SJCRH30 (cell line): ENCODE data around the gene ODR4. TPM values are rescaled to one million over a fixed set of nuclear protein-coding genes. Genes with fewer than 3 reads are reported as not detected.
"Not testable (repeated sequence)": the region's sequence is repeated elsewhere in the genome, so short reads cannot be mapped to it uniquely, and the experiment has no call there.

Source experiments
- DNase-seq, 2 experiments: peaks; one replicate each; pipeline ENCODE4 v3.0.0-alpha.2; 2015 to 2020
- H3K27ac ChIP-seq: fragments of 250-450 bp; sonication (Bioruptor Pico); 2 replicates; pipeline ENCODE4 v1.5.1; 2020; ENCODE audit warnings: mild to moderate bottlenecking, moderate library complexity
- H3K27me3 ChIP-seq: fragments of 250-450 bp; sonication (Bioruptor Pico); 2 replicates; pipeline ENCODE4 v1.5.1; 2020; ENCODE audit warnings: mild to moderate bottlenecking, moderate library complexity
- H3K36me3 ChIP-seq: fragments of 250-450 bp; sonication (Bioruptor Pico); 2 replicates; pipeline ENCODE4 v1.5.1; 2020; ENCODE audit warnings: mild to moderate bottlenecking, moderate library complexity
- H3K4me1 ChIP-seq: fragments of 250-450 bp; sonication (Bioruptor Pico); 2 replicates; pipeline ENCODE4 v1.5.1; 2020; ENCODE audit warnings: mild to moderate bottlenecking, moderate library complexity
- H3K4me3 ChIP-seq: fragments of 250-450 bp; sonication (Bioruptor Pico); 2 replicates; pipeline ENCODE4 v1.5.1; 2020; ENCODE audit warnings: mild to moderate bottlenecking, moderate library complexity
- H3K9me3 ChIP-seq: fragments of 250-450 bp; sonication (Bioruptor Pico); replicated peaks from 2 replicates; pipeline ENCODE4 v1.5.1; 2020; ENCODE audit warnings: mild to moderate bottlenecking, moderate library complexity
- total RNA-seq: library from RNA; depleted of rRNA; stranded (reverse); fragments of >200 nt; shearing (Covaris generic); gene quantifications from 2 replicates; pipeline ENCODE4 v1.2.3, GENCODE V29; 2014; rRNA removed

The ODR4 gene
- total RNA-seq = 16.4 and 22.4 TPM in 2 replicates

DNA sequence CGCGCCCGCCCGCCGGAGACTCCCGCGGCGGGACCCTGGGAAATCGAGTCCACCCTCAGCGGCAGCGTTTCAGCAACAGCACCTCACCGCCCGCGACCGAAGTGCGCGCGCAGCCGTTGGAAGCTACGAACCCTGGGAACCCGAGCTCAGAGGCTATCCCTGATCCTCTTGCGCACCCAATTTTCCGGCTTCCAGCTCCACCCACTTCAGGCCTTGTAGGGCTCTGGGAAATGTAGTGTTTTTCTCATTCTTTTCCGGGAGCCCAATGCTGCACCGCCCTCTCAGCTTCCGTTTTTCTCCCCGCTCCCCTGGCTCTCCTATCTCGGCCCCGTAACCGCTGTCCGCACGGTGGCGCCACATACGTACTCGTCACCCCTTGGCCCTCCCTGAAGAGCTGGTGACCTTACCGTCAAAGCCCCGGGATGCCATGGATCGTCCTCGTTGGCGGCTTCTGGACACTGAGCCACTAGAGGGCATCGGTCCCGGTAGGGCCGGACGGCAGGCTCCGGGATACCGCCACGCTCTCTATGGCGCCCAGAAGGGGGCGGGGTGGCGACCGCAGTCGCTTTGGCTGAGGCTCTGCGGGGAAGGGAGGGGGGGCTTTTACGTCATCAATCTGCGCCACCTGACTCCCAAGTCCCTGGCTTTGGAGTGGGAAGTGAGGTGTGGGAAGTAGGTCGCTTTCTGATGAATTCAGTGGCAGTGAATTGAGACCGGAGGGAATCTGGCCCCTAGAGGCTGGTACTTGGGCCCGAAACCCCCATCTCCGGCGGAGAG is at the start of gene ODR4, which contains the start of gene TPR:
TSS of gene ODR4 (plus strand) at position 687 of the 777 bp plus-strand sequence. CDS start 3,948 bp downstream, outside the sequence.
TSS of gene TPR (minus strand) at position 102 of the 777 bp plus-strand sequence. CDS start 225 bp downstream, outside the sequence.
- H3K36me3 ChIP-seq = peaks cover 28% of the 10 kb centered on the region
- peak; percentile 96 to 98 for DNase-seq
- H3K27me3 ChIP-seq = no peaks in the 10 kb centered on the region
- peak within 1 kb of the TSS; percentile 89 for H3K27ac ChIP-seq
- H3K4me1 ChIP-seq = no peaks in the 10 kb centered on the region
- H3K9me3 ChIP-seq = no peaks in the 10 kb centered on the region
- H3K4me3 ChIP-seq = peak within 1 kb of the TSS; percentile 70

DNA sequence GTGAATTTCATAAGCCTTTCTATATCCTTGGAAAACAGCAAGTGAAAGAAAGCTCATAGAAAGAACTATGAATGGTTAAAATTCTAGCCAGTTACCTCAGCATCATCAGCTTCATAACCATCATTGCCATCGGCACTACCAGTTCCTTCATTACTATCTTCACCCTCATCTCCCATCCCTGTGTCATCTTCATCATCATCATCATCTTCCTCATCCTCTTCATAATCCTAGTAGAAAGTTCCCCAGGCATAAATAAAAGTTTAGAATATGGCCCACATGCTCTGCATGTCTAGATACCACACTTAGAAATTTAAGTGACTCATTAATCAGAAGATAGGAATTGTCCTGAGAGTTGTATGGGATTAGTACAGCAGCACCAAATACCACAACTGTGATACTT is 49.6 kb upstream of the ODR4 start:
- no peak for DNase-seq
- H3K9me3 ChIP-seq = no peaks in the 10 kb centered on the region
- H3K4me1 ChIP-seq = no peaks in the 10 kb centered on the region
- H3K36me3 ChIP-seq = peaks cover 78% of the 10 kb centered on the region
- H3K27ac ChIP-seq = no peak overlapping the region
- H3K4me3 ChIP-seq = no peak overlapping the region
- H3K27me3 ChIP-seq = no peaks in the 10 kb centered on the region

DNA sequence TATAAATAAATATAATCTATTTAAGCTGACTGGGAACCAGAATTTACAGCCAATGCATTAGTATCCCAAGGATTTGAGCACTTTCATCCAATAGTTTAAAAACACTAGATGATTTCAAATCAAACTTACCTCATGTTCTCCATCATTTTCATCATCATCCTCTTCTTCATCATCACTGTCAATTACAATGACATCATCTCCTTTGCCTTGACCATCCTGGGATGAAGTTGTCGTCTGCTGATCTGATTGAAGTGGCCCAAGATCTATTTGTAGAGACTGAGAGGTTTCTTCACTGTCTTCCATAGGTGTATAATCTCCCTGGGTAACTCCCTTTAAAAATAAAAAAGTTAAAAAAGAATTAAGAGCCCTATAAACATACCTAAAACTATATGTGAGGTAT is 48.3 kb upstream of the ODR4 start:
- no peaks in the 10 kb centered on the region for H3K27me3 ChIP-seq
- H3K36me3 ChIP-seq = peaks cover 78% of the 10 kb centered on the region
- H3K9me3 ChIP-seq = no peaks in the 10 kb centered on the region
- no peak for DNase-seq
- no peak overlapping the region for H3K27ac ChIP-seq
- no peak overlapping the region for H3K4me3 ChIP-seq
- no peaks in the 10 kb centered on the region for H3K4me1 ChIP-seq

DNA sequence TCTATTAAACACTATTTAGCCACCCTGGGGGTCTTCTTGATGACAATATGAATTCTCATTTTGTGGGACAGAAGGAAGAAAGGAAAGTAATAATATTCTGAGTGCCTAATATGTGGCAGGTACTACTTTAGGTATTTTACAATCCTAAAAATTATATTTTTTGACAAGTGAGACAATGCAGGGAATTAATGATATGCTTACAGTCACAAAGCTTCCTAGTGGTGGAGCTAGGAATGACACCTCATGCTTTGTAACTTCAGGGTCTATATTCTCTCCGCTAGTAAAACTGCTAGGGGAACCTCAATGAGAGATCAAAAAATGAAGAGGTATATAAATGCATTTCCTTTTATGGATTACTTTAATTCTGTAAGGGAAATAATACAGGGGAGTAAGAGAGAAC is 44.9 kb upstream of the ODR4 start:
- Histone ChIP-seq H3K27ac (no peak overlapping the region), H3K27me3 (no peaks in the 10 kb centered on the region), H3K4me3 (no peak overlapping the region), H3K4me1 (no peaks in the 10 kb centered on the region), H3K36me3 (peaks cover 78% of the 10 kb centered on the region), H3K9me3 (no peaks in the 10 kb centered on the region)
- peak in 1 of 2 experiments; percentile 7 for DNase-seq

DNA sequence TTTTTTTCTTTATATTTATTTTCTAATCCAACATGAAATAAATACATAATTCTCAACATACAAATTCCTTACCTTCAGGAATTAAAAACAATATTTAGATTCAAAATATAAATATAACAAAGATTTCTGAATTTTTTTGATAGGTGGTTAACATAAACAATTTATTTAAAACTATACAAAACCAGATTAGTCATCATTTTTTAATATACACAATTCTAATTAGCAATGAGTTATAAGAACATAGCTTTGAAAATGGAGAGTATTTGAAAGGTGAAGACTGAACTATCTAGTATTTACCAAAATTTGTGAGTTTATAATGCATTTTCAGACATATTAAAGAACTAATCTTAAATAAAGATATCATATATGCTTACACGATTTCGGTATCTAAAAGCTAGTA is 38.1 kb upstream of the ODR4 start:
- Histone ChIP-seq H3K27me3 (no peaks in the 10 kb centered on the region), H3K27ac (no peak overlapping the region), H3K9me3 (no peaks in the 10 kb centered on the region), H3K36me3 (peaks cover 89% of the 10 kb centered on the region), H3K4me1 (no peaks in the 10 kb centered on the region), H3K4me3 (no peak overlapping the region)
- no peak for DNase-seq

DNA sequence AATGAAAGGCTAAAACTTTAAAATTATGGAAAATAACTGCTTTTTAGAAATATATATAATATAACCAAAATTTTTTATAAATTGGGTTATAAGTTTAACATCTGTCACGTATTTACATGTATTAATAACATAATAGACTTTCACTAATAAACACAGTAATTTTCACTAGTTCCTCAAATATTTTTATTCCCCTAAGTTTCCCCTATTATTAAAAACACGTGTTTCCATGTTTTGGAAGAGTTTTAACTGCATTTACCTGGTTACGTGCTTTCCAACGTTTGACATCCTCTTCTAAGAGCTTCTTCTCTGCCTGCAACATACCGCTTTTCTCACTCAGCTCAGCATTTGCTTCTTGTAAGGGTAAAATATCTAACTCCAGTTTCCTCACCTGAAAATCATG is 34.9 kb upstream of the ODR4 start:
- H3K27ac ChIP-seq = no peak overlapping the region
- H3K4me1 ChIP-seq = no peaks in the 10 kb centered on the region
- H3K36me3 ChIP-seq = peaks cover 90% of the 10 kb centered on the region
- H3K9me3 ChIP-seq = no peaks in the 10 kb centered on the region
- no peak overlapping the region for H3K4me3 ChIP-seq
- no peak for DNase-seq
- no peaks in the 10 kb centered on the region for H3K27me3 ChIP-seq

DNA sequence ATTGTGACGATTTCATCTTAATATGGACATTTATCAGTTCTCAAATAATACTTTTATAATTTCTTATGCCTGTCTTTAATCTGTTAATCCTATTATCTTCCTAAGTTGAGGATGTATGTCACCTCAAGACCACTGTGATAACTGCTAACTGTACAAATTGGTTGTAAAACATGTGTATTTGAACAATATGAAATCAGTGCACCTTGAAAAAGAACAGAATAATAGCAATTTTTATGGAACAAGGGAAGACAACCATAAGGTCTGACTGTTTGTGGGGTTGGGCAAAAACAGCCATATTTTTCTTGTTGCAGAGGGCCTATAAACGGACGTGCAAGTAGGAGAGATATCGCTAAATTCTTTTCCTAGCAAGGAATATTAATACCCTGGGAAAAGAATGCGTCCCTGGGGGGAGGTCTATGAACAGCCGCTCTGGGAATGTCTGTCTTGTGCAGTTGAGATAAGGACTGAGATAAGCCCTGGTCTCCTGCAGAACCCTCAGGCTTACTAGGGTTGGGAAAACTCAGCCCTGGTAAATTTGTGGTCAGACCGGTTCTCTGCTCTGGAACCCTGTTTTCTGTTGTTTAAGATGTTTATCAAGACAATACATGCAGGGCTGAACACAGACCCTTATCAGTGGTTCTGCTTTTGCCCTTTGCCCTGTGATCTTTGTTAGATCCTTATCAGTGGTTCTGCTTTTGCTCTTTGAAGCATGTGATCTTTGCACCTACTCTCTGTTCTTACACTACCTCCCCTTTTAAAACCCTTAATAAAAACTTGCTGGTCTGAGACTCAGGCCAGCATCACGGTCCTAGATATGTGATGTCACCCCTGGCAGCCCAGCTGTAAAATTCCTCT is 27.6 kb upstream of the ODR4 start:
- not testable (repeated sequence) for H3K27me3 ChIP-seq, DNase-seq, H3K9me3 ChIP-seq, H3K4me3 ChIP-seq, H3K4me1 ChIP-seq, H3K27ac ChIP-seq
- H3K36me3 ChIP-seq = peaks cover 91% of the 10 kb centered on the region

DNA sequence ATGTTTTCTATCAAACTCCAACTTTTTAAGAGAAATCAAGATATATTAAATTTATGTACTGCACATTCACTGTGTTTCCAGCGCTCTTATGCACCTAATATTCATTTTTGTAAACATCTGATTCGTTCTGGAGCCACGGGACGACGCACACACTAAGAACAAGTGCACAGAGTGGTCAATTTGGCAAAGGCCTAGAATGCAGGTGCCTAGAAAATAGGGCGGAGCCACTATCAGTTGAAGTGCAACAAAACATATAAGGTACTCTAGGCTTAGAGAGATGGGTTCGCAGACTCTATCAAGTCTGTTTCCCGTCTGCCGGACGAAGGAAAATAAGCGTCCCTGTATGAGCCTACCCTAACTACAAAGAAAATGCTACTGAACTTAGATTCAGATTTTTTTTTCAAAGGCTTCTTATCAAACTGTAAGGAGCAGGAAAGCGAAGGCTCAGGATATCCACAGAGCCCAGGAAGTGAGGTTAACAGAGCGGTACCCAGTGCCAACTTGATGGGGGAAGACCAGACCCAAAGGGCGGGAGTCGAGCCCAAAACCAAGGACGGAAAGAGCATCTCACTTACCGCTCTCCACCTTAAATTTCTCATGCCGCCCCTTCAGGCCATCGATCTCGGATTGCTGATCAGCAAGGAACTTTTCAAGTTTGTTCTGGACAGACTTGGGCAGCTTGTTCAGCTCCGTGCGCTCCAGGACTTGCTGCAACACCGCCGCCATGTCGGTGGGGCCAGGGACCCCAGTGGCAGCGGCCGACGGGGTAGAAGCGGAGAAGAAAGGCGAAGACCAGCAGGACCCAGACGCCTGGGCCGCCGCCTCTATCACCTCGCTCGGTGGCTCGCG is 1.1 kb upstream of the ODR4 start:
- H3K27me3 ChIP-seq = no peaks in the 10 kb centered on the region
- H3K4me3 ChIP-seq = peak overlapping the region; percentile 70
- peaks cover 34% of the 10 kb centered on the region for H3K36me3 ChIP-seq
- DNase-seq = peak; percentile 4 to 28
- no peaks in the 10 kb centered on the region for H3K9me3 ChIP-seq
- peak overlapping the region; percentile 89 for H3K27ac ChIP-seq
- no peaks in the 10 kb centered on the region for H3K4me1 ChIP-seq

DNA sequence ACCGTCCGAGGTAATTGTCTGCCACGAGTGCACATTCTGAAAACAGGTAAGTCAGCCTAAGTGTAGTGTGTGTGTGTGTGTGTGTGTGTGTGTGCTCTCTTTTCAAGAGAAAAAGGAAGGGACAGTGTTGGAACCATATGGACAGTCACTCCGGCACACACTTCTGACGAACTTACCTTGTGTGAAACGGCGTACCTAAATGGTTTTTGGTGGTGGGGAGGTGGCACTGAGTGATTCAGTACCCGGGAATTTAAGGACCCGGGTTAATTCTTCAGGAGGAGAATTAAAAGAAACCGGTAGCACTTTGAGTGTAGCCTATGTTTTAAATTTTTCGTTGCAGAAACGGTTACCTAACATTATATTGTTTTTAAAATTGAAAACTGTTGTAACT is 286 bp downstream of the ODR4 start:
- Histone ChIP-seq H3K4me3 (peak overlapping the region; percentile 70), H3K27ac (peak overlapping the region; percentile 89), H3K9me3 (no peaks in the 10 kb centered on the region), H3K27me3 (no peaks in the 10 kb centered on the region), H3K36me3 (peaks cover 25% of the 10 kb centered on the region), H3K4me1 (no peaks in the 10 kb centered on the region)
- DNase-seq = no peak

DNA sequence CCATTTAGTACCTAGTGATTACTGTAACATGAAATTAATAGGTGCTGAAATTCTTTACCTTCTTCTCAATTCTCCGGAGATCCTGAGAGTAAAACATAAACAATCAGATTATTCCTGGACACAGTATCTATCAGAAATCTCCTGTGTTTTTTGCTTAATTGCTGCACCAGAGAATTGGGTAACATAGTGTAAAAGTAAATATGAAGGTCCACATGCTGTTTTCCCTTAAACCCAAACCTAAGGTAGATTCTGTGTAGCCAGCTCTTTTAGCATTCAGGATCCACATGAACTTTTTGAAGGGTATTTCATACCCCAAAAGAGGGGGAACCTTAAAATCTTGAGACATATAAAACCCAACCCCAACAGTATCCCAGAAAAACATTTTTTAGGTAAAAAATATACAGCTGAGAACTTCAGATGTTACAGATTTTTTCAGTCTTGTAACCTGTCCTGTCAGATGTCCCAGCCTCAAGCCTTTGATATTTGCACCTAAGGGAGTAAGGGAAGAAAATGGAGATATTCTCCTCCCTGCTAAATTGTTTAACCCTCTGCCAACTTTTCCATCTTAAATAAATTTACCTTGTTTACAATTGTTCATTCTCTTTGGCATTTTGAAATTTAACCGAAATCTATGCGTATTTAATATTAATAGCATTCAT is 11.2 kb downstream of the ODR4 start:
- Histone ChIP-seq H3K4me3 (no peak overlapping the region), H3K4me1 (no peaks in the 10 kb centered on the region), H3K27ac (no peak overlapping the region), H3K27me3 (no peaks in the 10 kb centered on the region), H3K36me3 (peaks cover 51% of the 10 kb centered on the region), H3K9me3 (no peaks in the 10 kb centered on the region)
- DNase-seq = no peak

DNA sequence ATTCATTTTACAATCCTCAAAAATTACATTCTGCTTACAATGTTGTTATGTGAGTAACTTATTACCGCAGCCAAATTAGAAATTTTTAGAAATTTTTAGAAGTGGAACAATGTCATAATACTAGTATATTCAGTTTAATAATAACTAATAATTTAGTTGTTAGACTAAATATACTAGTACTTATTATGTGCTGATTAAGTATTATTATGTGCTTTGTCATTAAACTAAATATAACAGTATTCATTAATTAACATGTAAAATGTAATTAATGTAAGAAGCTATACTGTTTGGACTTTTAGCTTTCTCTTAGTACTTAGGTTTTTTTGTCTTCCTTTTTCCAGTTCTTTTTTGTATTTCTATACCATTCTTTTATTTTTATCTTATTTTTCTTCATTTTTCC is 15.3 kb downstream of the ODR4 start:
- no peak for DNase-seq
- Histone ChIP-seq H3K36me3 (peaks cover 48% of the 10 kb centered on the region), H3K4me3 (no peak overlapping the region), H3K27ac (no peak overlapping the region), H3K27me3 (no peaks in the 10 kb centered on the region), H3K9me3 (no peaks in the 10 kb centered on the region), H3K4me1 (no peaks in the 10 kb centered on the region)

DNA sequence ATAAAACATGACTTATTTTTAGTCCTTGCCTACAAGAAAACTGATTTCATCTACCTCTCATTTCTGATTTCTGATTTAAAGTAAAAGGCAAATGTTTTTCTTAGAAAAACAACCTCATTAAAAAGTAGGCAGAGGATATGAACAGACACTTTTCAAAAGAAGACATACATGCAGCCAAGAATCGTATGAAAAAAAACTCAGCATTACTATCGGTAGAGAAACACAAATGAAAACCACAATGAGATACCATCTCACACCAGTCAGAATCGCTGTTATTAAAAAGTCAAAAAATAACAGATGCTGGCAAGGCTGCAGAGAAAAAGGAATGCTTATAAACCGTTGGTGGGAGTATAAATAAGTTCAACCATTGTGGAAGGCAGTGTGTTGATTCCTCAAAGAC is 16.2 kb downstream of the ODR4 start:
- Histone ChIP-seq H3K4me1 (no peaks in the 10 kb centered on the region), H3K4me3 (no peak overlapping the region), H3K27ac (no peak overlapping the region), H3K36me3 (peaks cover 51% of the 10 kb centered on the region), H3K9me3 (no peaks in the 10 kb centered on the region), H3K27me3 (no peaks in the 10 kb centered on the region)
- DNase-seq = no peak

DNA sequence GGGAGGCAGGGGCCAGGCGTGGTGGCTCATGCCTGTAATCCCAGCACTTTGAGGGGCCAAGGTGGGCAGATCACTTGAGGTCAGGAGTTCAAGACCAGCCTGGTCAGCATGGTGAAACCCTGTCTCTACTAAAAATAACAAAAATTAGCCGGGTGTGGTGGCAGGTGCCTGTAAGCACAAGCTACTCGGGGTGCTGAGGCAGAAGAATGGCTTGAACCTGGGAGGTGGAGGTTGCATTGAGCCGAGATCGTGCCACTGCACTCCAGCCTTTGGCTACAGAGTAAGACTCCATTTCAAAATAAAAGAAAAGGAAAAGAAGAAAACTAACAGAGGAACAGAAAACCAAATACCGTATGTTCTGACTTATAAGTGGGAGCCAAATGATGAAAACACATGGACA is 17.1 kb downstream of the ODR4 start:
- H3K4me3 ChIP-seq, H3K27ac ChIP-seq, DNase-seq, H3K9me3 ChIP-seq, H3K27me3 ChIP-seq, H3K4me1 ChIP-seq: not testable (repeated sequence)
- peaks cover 51% of the 10 kb centered on the region for H3K36me3 ChIP-seq

DNA sequence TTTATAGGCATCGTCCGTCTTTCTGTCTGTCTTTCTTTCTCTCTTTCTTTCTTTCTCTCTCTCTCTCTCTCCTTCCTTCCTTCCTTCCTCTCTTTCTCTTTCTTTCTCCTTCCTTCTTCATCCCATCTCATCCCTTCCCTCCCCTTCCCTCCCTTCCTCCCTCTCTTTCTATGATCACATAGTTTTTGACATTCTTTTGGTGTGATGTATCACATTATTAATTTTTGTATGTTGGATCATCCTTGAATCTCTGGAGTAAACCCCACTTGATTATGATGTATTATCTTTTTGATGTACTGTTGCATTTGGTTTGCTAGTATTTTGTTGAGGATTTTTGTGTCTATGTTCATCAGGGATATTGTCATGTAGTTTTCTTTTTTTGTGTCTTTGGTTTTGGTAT is 25.8 kb downstream of the ODR4 start:
- not testable (repeated sequence) for H3K9me3 ChIP-seq, H3K27me3 ChIP-seq, H3K4me3 ChIP-seq, H3K4me1 ChIP-seq, DNase-seq, H3K27ac ChIP-seq
- H3K36me3 ChIP-seq = peaks cover 35% of the 10 kb centered on the region
